Glomerular endothelial cell (primary cell): ENCODE results near the gene MARK2. TPM values are rescaled to one million over a fixed set of nuclear protein-coding genes. Genes with fewer than 3 reads are reported as not detected.
"Not testable (repeated sequence)": the region's sequence is repeated elsewhere in the genome, so short reads cannot be mapped to it uniquely, and the experiment has no call there.

Experiments used
- DNase-seq: peaks from one replicate; pipeline ENCODE4 v3.0.0-alpha.2; 2011; ENCODE audit warnings: low read depth, low spot score; ENCODE audit errors: extremely low read depth
- total RNA-seq: library from RNA; depleted of rRNA; stranded (reverse); fragments of >200 nt; gene quantifications from 2 replicates; pipeline ENCODE4 v1.2.3, GENCODE V29; 2015

MARK2 gene
- total RNA-seq, 1 donor from 2014 or later: 34.9 TPM

DNA sequence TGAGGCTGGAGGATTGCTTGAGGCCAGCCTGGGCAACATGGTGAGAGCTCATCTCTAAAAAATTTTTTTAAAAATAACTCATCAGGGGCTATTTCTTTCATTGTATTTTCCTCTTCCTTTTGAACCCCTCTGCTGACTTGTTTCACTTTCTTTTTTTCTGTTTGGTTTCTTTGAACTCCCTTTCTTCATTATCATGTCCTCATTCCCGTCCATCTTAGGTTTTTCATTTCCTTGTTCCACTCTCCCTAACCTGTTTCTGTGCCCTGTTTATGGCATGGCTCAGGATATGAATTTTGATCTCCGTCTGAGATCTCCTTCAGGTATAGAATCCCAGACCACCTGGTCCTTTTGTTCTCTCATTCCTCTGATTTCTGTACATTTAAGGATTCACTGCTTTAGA, 12.5 kb downstream of the MARK2 start:
- DNase-seq: no peak

DNA sequence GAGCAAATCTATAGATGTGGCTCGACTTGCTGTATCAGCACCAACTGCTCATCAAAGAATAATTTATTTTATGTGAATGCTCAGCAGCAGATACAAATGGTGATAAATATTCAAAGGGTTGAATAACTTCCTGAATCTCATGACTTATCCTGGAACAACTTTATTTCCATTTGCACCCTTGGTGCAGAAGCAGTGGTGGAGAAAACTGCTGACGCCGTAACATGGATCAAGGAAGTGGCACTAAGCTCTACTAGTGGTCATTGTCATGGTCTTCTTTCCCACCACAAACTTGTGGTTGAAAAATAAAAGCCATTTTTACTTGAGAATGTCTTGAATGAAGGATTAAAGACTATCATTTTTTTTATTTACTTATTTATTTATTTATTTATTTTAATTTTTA, 14.6 kb downstream of the MARK2 start:
- DNase-seq: no peak

DNA sequence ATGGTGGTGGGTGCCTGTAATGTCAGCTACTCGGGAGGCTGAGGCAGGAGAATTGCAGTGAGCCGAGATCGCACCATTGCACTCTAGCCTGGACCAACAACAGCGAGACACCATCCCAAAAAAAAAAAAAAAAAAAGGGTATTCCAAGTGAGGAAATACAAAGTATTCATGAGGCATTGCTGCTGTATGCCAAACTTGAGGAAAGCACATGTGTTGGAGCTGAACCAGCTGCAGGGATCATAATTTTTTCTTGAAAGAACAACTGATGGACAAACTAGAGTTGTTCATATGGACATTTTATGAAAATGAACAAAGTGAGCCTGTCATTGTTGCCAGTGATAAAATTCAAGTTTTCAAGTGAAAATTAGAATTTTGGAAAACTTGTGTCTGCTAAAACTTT, 15.8 kb downstream of the MARK2 start:
- no peak for DNase-seq

DNA sequence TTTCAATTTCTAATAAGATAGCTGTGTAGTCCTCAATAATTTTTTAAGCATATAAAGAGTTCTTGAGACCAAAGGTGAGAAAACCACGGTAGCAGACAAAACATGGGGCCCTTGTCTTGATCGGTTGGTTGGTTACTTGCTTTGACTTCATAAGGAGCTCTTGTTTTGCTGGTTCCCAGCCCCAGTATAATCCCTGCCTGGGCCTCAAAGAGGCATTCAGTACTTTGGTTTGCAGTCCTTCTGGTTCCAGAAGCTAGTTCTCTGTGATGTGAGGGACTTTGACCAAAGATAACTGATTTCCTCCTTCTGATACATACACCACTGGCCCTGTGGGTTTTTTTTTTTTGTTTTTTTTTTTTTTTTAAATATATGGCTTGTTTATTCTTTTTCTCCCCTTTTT, 17.1 kb downstream of the MARK2 start:
- DNase-seq: no peak

DNA sequence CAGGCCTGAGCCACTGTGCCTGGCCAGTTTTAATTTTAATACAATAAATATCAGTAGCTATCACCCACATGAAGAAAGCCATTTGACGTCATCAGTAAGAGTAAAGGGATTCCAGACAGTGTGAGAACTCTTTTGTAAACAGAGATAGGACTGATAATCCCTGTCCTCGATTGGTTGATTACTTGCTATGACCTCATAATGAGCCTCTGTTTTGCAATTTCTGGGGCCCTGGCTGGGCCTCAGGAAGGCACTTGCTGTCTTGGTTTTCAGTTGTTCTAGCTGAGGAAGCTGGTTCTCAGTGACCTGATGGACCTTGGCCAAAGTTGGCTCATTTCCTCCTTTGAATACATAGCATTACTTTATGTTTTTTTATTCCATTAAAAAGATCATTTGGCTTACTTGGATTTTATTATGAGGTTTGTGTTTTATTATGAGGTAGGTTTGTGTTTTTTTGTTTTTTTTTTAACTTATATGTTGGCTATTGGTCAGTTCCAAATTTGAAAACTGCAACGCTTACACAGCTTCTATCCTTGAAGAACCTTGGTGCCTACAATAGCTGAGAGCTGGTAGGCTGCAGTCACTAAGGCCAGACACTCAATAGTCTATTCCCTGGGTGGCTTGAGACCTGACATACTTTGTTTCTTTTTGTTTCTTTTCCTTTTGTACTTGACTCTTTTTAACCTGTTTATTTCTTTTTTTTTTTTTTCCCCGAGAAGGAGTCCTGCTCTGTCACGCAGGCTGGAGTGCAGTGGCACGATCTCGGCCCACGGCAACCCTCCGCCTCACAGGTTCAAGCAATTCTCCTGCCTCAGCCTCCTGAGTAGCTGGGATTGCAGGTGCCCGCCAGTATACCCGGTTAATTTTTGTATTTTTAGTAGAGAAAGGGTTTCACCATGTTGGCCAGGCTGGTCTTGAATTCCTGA, 20.0 kb downstream of the MARK2 start:
- peak; percentile 44 for DNase-seq

DNA sequence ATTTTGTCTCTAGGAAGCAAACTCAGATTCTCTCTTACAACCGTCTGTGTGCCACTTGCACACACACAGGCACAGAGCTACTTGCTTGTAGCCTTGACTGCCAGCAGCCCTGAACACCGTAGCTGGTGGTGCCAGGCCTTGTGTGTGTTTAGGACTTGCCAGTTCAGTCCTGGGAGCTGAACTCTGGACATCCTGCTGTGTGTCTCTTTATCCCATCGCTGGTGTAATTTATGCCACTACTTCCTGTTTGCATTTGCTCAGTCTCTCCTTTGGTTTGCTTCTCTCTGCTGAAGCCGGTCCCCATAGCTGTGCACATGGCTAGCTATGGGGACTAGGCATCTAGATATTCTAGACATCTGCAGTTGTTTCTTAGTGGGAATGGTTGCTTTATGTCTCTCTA, 24.0 kb downstream of the MARK2 start:
- DNase-seq: no peak

DNA sequence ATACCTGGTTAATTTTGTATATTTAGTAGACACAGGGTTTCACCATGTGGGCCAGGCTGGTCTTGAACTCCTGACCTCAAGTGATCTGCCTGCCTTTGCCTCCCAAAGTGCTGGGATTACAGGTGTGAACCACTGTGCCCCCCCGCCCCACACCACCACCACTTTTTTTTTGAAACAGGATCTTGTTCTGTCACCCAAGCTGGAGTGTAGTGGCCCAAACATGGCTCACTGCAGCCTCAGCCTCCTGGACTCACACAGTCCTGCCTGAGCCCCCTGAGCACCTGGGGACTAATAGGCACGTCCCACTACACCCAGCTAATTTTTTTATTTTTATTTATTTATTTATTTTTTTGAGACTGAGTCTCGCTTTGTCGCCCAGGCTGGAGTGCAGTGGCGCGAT, 24.7 kb downstream of the MARK2 start:
- not testable (repeated sequence) for DNase-seq

DNA sequence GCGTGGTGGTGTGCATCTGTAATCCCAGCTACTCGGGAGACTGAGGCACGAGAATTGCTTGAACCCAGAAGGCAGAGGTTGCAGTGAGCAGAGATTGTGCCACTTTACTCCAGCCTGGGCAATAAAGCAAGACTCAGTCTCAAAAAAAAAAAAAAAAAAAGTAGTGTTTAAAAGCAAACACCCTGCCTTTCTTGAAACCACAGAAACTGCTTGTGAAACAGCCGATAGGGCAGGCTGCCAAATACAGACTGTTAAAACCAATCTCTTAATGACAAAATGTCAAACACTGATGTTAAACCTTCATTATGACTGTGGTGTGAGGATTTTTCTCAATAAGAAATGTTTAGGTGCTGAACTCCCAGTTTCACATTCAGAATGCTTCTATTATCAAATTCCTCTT, 27.3 kb downstream of the MARK2 start:
- DNase-seq: no peak

DNA sequence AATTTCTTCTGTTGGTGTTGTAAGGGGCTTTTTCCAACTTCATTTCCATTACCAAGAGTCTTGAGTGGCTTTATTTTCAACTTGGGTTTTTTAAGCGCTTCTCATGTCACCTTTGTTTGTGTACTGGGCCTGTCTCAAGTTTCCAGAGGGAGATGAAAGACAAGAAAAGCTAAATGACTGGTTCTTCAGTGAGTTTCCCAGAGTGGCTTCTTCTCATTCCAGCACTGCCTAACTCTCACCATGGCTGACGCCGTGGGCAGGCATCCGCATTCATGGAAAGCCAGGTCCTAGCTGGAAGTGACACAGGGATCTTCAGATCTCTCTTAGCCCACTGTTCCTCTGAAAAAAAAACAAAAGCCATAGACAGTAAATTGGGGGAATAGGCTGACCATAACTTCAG, 28.6 kb downstream of the MARK2 start:
- no peak for DNase-seq

DNA sequence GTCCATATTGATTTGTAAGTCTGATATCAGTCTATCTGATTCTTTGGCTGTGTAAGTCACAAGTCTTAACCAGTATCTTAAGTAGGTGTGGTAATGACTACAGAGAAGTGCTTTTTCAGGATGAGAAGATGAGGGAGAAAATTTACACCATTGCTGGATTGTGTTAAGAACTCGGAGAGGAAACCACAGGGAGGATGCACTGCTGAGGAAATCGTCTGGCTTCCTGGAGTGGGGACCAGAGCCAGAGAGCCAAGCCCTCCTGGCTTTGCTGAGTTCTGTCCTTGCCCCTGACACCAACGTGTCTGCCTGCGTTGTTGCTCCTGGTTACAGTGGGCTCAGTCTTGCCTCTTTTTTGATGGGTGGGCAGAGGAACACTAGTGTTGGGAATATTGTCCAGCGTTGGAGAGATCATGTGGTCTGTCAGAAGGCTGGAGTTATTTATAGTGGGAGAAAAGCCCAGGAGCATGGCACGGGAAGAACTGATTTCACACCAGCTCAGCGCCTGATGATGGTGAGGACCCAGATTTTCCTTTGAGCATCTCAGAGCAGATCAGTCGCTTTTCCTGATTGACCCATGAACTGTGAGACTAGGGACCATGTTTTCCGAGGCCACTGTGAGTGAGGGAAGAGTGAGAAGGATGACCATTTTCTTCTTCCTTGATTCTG, 29.6 kb downstream of the MARK2 start:
- DNase-seq: no peak

DNA sequence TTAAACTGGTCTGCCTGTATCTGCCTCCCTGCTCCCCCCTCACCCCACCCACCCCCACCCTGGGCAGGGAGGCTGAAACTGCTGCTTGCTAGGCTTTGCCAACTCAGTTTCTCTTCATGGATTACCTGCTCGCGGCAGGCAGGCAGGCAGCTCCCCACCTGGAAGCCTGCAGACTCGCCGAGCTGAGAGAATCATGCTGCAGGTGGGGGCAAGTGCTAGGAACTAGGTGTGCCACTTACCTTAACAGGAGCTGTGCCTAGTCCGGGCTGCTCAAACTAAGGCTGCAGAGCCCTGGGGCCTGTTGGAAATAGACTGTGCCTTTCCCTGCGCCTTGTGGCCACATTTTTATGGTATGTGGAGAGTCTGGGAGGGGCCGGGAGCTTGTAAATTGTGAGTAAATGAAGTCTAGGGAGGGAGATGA, 30.3 kb downstream of the MARK2 start:
- DNase-seq: no peak

DNA sequence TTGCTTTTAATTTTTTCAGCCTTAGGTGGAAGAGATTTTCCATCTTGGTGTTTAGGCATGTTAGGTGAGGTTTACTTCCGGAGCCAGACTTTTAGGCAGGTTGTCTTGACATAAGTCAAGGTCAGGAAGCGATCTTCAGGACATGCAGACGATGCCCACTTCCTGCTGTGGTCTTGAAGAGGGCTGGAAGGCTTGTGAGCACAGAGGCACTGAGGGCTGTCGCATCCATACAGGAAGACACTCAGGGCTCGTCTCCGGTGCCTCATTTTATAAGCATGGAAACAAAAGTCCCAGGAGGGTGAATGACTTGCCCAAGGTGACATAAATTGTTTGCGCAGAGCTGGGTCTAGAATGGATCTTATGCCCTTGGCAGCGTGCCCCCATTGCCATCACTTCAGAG, 30.8 kb downstream of the MARK2 start:
- DNase-seq: no peak

DNA sequence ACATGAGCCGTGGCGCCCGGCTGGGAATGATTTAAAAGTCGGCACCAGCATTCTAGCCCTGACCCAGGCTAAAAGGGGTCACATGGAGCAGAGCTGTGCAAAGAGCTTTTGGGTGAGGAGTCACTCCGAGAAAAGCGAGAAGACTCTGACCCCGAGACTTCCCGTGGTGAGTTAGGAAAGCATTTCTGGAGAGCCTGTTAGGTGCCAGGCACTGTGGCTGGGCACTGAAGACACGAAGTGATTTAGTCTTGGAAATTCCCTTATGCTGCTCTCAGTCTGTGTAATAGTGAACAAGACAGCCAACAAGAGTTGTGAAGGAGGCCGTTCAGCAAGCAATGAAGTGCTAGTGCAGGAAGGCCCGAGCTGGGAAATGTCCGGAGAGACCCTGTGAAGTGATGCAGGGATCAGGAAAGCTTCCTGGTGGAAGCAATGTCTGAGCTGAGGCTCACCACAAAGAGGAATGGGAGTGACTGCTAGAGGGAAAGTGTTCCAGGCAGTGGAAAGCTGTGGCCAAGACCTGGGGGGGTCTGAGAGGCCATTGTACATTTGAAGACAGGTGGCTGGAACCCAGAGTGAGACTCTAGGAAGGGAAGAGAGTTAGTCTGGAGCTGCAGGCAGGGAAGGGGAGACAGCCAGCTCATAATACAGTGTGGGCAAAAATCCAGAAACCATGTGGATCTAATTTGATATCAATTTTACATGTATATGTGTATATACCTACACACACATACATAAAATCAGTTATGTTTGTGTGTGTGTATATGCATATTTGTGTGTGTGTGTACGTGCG, 31.6 kb downstream of the MARK2 start:
- DNase-seq: no peak

DNA sequence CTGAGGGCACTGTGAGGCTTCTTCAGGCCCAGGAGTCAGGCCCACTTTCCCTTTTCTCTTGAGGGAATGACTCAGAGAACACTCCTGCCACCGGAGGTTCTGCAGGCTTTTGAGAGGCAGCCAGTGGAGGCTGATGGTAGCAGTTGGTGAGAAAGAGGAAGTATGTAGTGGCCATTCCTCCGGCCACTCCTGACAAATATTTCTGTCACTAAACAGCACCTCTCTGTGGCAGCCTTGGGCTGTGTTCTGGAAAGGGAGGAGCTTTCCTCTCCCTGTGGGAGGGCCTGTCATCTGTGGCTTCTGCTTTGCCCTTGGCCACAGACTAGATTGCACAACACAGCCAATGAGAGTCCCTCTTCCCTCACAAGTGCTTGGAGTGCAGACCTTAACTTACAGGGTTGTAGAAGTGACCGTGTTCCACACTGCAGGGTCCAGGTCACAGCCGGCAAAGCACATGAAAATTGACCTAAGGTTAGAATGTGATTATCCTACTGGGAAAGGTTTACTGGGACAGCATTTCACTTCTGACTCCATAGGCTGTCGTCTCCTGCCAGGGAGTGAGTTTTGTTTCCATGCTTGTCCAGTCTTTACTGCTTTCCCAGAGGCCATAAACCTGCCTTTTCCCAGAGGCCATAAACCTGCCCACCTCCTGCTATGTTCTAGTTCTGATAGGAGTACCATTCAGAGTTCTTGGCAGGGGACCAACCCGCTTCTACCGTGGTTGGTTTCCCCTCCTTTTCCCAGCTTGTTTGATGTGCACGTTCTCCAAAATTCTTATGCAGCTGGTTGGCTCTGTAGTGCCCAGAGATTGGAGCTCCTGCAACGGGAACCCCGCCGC, 33.3 kb downstream of the MARK2 start:
- peak; percentile 75 for DNase-seq

DNA sequence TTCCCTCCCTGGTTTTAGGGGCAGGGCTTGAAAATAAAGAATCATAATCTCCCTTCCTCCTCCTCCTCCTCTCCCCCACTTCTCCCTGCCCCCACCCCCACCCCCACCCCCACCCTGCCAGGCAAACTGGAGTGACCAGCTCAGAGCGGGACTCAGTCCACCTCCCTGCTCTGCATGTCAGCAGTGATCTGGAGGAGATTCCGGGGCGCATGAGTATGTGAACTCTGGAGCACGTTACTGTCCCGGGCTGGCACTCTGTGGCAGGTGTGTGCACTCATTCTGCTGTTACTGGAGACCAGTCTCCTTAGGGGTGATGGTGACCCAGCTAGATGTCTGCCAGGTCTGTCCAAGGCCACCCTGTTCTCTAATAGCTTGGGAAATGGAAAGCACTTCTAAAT, 33.9 kb downstream of the MARK2 start:
- DNase-seq: no peak

DNA sequence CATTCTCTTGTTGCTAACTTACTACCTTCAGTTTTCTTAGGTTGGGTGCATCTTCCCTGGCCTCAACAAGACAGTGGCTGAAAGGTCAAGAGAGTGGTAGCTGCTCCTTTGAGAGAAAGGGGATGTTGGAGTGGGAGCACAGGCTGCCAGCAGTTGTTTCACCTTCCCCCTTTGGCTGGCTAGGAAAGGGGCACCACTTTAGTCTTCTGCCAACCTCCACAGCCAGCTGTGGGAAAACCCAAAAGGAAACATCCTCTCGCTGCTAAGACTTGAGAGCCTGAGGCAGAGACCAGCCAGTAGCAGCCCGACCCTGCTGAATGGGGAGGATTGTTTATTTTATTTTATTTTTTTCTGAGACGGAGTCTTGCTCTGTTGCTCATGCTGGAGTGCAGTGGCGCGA, 34.4 kb downstream of the MARK2 start:
- no peak for DNase-seq

DNA sequence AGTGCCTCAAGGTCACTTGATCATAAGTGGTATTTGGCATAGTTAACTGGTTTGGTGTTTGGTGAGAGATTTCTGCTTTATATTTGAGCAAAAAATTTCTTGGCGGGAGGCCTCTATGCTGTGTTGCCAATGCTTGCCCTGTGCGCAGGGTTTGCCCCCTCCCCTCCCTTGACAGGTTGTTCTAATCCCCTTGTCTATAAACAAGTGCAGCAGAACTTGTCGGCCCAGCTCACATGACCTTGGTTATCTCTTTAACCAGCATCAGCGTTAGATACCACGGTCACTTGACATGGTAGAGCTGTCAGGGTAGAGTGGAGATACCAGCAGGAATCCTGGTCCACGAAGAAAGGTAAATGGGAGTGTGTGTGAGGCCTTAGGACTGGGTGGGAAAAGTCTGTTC, 35.6 kb downstream of the MARK2 start:
- no peak for DNase-seq

DNA sequence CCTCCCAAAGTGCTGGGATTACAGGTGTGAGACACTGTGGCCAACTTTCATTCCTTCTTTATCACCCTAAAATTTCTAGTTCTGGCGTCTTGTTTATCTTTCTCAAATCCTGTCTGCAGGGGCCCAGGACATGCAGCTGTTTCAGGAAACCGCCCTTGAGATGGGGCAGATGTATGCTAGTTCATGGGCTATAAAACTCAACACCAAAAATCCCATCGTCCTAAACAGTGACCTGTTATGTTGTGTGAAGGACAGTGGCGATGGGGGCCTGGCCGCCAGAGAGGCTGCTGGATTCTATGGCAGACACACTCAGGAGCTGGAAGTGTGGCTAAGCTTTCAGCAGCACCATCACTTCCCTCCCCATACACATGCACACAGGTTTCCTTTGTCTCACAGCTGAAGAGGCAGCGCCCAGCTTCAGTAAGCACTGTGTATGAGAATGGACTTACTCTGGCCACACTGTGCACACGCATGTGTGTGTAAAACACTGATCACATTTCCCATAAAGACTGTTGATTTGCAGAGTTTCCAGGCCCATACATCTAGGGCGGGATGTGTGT, 36.7 kb downstream of the MARK2 start:
- no peak for DNase-seq

DNA sequence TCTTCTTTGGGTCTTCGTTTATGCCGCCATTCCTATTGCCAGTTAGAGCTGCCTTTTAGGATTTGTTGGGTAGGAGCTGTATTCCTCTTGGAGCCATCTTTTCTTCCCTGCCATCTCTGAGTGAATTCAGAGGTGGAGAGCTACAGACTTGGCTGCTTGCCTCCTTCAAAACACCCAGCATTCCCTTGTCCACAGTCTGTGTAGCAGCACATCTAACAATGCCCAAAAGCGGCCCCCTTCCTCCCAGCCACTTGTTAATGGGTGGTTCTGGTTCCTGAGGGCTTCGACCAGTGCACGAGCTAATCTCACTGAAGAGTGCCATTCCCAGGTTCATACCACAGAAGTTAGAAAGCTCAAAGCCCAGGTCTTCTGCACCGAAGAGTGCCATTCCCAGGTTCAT, 37.7 kb downstream of the MARK2 start:
- DNase-seq: no peak

DNA sequence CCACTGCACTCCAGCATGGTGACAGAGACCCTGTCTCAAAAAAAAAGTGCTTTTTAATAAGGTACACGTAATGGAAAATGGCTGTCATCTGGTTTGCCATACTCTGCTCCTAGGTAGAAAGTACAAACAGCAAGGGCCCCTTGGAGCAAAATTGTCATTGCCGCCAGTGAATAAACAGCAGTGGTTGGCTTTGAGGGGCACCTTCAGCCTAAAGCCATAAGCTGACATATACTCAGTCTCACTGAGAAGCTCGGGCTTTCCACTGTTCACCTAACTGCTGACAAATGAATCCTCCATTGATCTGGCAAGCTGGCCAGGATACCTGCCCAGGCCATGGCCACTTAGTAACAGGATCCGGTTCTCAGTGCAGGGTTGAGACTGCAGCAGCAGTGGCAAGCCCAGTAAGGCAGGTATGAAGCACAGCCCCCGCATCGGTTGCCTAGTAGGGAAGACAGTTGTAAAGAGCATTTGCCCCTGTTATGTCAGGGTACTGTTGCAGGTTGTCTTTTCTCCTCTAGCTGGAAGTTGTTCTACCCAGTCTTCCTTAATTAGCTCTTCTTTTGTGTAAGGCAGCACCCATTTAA, 38.8 kb downstream of the MARK2 start:
- no peak for DNase-seq
